Stimulated activated CD8-positive, alpha-beta memory T cell treated with anti-CD3 and anti-CD28 coated beads, Interleukin-7, amount 100 ng/mL, for 1 hour (primary cell): ENCODE results near the gene CHPT1.
"Not testable (repeated sequence)": the region's sequence is repeated elsewhere in the genome, so short reads cannot be mapped to it uniquely, and the experiment has no call there.

Experiments used
- DNase-seq, 2 donors: peaks; one replicate each; pipeline ENCODE4 v3.0.0-alpha.2; 2020; ENCODE audit warnings: low read depth in 2 of 2

Gene CHPT1

DNA sequence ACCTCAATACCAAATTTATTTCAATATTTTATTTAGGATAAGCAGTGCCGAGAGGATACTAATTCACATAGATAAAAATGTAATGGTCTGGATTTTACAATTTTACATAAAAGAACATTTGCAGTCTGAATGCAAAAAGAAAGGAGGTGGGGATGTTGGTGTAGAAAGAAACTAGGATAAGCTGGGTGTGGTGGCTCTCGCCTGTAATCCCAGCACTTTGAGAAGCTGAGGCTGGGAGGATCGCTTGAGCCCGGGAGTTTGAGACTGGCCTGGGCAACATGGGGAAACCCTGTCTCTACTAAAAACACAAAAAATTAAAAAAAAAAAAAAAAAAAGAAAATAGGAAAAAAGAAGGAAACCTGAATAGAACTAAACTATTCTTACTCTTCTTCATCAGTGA lies 25.0 kb downstream of the CHPT1 start:
- DNase-seq = no peak

DNA sequence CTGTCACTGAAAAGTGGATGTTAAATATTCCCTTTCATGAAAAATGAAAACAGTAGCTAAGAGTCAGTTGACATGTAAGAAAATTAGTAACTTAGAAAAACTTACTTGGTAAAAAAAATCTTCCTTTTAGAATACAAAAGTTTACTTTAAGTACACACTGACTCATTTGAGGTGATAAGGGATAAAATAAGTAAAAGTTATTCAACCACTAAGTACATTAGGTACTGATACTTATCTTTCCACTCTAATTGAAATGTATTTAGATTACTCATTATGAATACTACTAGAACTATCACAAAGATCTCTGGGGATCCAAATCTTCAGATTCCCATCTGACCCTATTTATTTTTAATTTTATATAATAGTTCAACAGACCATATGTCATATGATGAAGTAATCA lies 29.7 kb downstream of the CHPT1 start:
- DNase-seq = no peak

DNA sequence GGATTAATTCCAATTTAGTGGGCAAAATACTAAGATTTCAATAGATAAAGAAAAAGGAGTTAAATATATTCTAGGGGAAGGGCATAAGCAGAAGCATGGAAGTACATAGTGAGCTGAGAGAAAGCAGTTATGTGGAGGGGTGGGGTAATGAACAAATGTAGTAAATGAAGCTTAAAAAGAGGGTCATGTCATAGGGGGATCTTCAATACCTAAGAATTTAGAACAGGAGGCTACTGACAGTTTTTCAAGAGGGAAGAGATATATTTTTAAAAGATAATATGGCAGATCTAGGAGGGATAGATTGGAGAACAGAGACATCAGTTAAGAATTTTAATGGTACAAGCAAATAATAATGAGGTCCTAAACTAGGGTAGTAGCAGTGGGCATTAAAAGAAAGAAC lies 32.4 kb downstream of the CHPT1 start:
- DNase-seq = no peak

DNA sequence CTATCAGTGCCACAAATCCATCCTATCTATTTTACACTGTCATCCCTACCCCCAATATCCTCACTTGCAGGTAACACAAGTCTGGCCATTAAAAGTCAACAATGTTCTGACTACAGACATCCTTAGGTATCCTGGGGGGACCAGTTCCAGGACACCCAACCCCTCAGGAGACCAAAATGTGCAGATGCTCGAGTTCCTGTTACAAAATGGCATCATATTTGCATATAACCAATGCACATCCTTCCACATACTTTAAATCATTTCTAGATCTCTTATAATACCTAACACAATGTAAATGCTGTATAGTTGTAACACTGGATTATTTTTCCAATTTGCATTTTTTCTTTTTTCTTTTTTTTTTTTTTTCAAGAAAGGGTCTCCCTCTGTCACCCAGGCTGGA lies 34.9 kb downstream of the CHPT1 start:
- DNase-seq = no peak

DNA sequence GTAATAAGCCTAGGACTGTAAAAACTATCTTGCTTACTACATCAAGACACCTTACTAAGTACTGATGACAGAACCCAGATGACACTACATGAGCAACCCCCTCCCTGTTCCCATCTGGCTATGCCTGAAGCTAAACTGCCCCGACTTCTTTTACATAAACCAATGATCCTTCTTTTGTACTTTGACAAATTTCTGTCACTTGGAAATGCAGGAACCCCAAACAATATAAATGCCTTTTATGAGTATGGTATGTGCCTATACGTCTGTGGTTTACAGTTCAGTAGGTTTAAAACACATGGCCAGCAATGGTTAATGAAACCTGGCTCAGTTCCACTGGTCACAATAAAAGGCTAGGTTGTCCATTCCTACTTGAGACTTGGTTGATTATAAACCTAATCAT lies 35.7 kb downstream of the CHPT1 start:
- DNase-seq = no peak

DNA sequence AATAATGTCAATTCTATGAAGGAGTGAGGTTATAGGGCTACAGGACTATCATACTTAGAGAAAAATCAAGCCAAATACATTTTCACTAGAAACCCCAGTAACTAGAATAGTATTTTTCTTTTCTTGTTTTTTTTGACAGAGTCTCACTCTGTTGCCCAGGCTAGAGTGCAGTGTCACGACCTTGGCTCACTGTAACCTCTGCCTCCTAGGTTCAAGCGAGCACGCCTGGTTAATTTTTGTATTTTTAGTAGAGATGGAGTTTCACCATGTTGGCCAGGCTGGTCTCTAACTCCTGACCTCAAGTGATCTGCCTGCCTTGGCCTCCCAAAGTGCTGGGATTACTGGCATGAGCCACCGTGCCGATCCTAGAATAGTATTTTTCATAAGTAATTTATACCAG lies 37.0 kb downstream of the CHPT1 start:
- not testable (repeated sequence) for DNase-seq

DNA sequence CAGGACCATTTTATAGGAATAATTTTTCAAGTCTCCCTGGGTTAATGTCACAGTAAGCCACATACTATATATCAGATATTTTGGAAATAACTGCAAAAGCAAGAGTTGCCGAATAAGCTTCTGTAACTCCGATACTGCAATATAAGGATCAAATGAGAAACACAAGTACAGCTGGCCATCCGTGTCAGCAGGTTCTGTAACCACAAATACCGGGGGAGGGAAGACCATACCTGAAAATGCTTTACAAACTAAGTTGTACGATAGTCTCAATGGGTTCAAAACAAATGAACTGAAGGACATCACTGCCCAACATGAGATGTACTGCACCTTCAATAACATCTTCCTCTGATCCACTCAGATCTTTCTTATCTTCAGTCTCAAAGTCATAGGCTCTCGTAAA lies 40.0 kb downstream of the CHPT1 start:
- no peak for DNase-seq

DNA sequence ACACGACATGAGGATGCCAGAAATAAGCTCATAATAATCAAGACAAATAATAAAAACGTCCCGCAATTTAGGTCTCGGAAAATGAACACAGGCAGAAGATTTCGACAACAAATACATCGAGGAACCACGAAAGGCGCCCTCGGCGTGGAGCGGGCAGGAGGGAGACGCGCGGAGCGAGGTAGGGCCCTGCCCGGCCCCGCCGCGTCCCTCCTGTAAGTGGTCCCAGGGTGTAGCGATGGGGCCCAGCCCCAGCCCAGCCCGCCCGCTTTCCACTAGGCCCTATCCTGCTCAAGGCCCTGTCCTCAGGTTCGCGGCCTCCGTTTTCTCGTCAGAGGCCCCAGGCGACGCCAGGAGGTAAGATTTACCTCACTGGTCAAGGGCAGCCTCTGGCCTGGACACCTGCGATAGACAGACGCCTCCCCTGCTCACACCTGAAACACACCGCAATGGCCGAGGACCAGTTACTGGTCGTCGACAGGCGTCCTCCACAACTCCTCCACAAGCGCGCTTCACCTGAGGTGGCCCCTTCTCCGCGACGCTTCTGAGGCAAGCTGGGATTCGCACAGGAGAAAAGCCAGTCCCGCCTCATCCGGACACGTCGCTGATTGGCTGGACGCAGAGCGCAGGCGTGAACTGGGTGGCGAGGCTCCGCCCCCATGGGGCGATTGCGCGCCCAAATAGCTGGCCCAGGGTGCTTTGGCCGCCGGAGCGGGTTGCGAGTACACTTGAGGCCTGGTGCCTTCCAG lies 41.7 kb downstream of the CHPT1 start, which contains the start of gene SYCP3:
Gene SYCP3 (minus strand): TSS at position 543 of the 746 bp plus-strand sequence. CDS start 1,527 bp downstream, outside the sequence.
- DNase-seq = no peak

DNA sequence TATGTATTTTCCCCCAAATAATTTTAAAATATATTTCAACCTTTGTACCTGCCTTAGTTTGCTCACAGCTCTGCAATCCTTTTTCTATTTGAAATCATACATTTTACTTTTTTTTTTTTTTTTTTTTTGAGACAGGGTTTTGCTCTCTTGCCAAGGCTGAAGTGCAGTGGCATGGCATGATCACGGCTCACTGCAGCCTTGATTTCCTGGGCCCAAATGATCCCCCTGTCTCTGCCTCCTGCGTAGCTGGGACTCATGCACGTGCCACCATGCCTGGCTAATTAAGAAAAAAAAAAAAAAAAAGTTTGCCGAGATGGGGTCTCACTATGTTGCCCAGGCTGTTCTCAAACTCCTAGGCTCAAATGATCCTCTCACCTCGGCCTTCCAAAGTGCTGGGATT lies 43.1 kb downstream of the CHPT1 start:
- no peak for DNase-seq

DNA sequence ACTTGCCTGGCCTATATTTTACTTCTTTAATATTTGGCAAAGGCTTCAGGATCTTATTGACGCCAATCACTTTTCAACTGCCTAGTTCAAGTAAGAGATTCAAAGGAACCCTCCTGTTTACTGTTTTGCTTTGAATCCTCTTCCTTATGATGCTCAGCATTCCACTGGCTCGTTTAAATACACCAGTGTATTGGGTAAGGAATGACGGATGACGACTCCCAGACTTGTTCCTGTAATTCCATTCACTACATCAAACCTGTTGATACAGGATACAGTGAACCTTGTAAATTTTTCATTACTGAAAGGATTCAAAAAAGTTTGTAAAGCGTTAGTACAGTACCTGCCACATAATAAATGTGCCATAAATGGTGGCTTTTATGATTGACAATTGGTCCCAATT lies 43.5 kb downstream of the CHPT1 start:
- DNase-seq = no peak

DNA sequence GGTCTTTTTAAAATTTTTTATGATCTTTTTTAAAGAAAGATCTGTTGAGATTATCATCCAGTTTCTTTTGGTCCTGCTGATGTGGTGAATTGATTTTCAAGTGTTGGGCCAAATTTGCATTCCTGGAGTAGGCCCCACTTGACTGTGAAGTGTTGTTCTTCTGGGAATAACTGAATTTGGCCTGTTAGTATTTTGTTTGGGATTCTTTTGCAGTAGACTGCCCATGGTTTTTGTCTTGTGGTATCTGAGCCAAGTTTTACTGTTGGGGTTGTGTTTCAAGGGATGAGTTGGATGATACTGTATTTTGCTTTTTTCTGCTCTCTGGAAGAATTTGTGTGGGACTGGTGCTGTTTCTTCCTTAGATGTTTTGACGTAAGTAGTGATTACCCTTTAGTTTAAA lies 45.8 kb downstream of the CHPT1 start:
- DNase-seq = no peak

DNA sequence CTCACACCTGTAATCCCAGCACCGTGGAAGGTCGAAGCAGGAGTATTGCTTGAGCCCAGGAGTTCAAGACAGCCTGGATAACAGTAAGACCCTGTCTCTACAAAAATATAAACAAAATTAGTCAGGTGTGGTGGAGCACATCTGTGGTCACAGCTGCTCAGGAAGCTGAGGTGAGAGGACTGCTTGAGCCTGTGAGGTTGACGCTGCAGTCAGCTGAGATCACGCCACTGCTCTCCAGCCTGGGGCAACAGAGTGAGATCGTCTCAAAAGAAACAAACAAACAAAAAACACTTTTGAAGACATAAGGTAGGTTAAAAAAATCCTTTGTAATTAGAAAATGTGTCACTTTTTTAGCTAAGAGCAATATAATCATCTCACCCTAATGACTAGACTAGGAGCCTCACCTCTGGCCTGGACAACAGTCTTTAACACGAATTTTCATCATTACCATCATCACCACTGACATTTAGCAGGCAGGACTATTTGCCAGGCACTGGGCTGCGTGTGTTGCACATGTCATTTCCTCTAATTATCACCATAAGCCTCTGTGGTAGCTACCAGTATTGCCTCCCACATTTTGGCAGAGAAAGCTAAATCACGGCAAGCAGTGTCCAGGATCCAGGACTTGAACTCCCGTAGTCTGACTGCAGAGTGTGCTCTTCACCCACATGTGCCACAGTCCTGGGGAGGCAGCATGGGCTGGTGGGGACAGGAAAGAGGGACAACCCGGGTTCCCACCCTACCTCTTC lies 46.5 kb downstream of the CHPT1 start:
- no peak for DNase-seq

DNA sequence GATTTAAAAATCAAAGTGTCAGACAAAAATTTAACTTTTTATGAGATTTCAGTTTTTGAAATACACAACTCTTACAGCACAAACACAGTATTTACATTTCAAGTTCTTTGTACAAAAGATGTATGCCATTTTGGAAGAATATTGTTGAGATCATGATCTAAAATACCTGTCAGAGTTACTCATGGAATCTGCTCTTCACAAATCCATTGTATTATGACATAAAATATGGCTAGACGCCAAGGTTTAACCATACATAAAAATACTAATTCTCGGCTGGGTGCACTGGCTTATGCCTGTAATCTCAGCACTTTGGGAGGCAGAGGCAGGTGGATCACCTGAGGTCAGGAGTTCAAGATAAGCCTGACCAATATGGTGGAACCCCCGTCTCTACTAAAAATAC lies 48.0 kb downstream of the CHPT1 start:
- DNase-seq = no peak

DNA sequence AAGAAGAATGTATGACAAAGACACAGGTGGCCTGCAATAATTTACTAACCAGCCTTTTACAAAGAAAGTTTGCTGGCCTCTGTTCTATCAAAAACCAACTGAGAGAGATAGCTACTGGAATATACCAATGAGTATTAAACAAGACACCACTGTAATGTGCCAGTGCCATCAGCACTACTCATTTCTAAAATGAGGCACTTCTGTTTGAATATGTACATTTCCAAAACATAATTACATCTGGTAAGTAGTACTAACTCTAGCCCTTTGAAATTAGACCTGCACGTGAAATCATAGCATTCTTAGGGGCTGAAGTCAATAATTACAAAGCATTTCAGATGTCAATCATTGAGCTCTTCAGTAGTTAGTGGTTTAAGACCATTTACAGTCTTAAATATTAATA lies 48.8 kb downstream of the CHPT1 start:
- DNase-seq = no peak

DNA sequence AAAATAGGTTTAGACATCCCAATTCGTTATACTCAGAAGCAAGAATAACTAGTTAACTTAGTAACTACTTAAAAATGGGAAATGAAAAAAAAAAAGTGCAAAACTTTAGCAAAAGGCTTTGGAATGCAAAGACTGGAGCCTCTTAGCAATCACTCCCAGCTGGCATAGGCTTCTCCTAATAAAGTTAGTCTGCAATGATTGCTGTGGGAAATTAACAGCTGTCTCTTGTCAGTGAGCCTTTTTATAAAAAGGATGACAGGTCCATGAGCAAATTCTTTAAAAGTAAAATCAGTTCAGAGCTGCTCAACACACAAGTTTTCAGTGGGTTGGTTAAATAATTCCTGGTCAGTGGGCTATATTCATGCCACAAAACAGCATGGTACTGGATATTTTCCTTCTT lies 49.2 kb downstream of the CHPT1 start:
- DNase-seq = no peak

DNA sequence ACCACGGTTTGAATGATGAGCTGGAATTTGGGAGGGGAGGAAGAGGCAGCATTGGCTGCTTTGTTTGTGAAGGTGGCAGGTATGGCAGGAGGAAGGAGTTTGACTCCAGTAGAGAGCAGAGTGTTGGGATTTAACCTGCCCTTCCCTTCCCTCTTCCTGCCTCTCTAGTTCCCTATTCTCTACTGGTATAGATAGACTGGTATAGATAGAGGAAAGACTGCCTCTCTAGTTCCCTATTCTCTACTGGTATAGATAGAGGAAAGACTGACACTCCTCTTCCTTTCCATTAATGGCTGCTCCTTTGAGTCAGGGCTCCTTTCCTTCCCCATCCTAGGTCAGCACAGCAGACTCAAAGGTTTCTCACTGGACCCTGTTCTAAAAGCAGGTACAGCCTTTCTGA lies 50.3 kb downstream of the CHPT1 start:
- no peak for DNase-seq

DNA sequence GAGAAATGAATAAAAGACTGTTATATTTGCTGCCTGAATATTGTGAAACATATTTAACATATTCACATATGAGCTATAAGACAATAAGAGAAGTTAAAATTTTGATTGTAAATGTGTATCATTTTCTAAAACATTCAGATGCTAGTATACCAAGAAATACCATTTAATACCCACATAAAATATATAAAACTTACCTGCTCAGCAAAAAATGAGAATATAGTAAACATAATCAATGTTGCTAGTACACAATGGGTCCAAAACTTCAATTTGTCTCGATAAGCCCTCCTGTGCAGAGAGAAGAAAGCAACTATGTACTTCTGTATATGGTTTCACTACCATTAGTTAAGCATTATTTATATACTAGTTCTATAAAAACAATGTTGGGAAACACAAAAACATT lies 51.5 kb downstream of the CHPT1 start:
- no peak for DNase-seq

DNA sequence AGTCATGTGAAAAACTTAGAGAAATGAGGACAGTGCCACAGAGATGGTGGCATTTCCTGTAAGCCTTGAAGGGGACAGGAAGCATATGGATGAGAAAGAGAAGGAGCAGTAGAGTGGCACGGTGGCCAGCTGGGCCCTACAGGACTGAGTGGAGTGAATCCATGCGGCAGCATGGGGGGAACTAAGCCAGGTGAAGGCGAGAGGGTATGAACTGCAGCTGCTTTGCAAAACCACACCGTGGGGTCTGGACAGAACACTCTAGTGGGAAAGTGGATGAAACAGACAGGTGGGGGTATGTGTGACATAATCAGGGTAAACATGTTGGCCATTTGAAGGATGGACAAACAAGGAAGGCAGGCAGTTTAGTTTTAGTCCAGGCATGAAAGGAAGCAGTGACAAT lies 52.2 kb downstream of the CHPT1 start:
- no peak for DNase-seq

DNA sequence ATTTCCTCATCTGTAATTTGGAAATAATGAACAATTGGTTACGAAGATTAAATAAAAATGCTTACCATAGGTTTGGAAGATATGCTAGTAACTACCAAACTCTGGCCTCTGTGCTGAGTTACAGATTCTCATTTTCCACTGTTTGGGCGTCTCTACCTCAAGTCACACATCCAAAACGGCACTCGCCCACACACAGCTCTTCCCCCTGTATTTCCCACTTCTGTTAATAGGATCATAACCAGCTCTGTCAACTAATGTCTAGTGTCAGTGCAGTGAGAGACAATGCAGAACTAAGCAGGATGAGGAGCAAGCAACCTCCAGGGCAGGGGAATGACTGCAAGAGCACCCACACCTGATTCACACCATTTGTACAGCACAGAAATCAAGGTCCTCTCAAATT lies 52.7 kb downstream of the CHPT1 start:
- no peak for DNase-seq

DNA sequence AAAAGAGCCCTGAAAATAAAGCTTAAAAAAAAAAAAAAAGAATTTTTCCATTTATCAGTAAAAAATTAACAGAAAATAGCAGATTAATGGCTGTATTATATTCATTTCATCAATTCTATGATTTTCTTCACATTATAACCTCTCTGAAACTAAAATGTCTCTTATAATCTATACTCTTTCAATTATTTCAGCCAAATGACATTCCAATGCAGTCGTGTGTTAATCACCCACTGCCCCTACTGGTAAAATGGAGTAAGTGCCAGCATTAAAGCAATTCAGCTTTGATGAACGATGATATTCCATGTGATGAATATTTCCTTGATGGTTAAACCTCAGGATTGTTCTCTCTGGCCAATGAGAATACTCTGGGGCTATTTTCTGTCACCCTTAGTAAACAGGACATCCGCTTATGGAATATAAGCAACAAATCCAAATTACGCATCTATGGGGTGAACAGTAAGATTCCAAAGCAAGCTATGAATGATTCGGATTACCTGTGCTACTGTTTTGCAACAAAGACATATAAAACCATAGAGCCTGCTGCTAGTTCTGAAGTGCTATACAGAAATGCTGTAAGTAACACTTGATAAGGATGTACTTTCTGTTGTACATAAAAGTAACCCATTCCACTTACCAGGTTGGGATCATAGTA lies 62.1 kb downstream of the CHPT1 start:
- DNase-seq = no peak

DNA sequence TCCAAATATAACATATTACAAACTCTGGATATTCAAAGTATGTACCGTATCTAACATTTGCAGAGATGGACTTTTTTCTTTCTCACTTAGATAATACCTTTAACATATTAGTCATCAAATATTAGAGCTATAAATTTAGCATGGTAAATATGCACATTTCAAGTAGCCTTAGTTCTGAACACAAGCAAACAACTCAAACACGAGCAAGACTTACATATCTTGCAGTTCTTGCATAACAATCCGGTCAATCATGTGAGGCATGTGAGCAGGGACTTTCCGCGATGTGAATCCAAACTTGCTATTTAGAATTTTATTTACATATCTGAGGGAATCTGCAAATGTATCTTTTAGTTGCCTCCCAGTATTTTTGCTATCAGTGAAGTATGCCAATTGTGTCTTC lies 63.9 kb downstream of the CHPT1 start:
- DNase-seq = no peak

DNA sequence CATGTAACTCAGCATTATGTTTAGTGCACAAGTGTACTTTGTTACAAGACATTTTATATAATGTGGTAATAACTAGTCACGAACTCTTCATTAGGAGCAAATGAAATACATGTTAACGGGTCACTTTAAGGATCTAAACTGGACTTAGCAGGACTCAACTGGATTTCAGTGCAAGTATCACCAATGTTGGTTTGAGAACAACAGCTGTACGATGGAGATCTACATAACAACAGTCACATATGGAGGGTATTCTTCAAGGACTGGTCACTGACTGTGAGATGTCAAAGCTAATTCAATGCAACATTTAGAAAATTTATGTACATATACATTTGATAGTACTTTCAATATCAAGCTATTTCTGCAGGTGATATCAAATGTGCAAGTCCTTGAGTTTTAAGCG lies 64.3 kb downstream of the CHPT1 start:
- no peak for DNase-seq
